H9 (cell line): Measurements from ENCODE around the gene PPP2R3B. TPM values are rescaled to one million over a fixed set of nuclear protein-coding genes. Genes with fewer than 3 reads are reported as not detected.
A peak's percentile ranks its signal among the peaks of the same experiment; 100 is the strongest.

ENCODE experiments used
- DNase-seq: peaks from one replicate; pipeline ENCODE4 v3.0.0-alpha.2; 2017
- H2AFZ ChIP-seq: one replicate; pipeline ENCODE4 v1.6.1; 2013; ENCODE audit warnings: mild to moderate bottlenecking, low read length, control low read depth, moderate library complexity
- H2AK5ac ChIP-seq: 2 replicates; pipeline ENCODE4 v1.6.1; 2013; ENCODE audit warnings: low read length, control low read depth, mixed read lengths; ENCODE audit not compliant: insufficient read length
- H2BK120ac ChIP-seq: one replicate; pipeline ENCODE4 v1.6.1; 2013; ENCODE audit warnings: low read depth, mild to moderate bottlenecking, low read length, control low read depth, inconsistent platforms; ENCODE audit not compliant: poor library complexity, severe bottlenecking
- H2BK12ac ChIP-seq: 2 replicates; pipeline ENCODE4 v1.6.1; 2013; ENCODE audit warnings: low read length, control low read depth, mixed read lengths, low read depth; ENCODE audit not compliant: insufficient read length
- H2BK15ac ChIP-seq: 2 replicates; pipeline ENCODE4 v1.6.1; 2013; ENCODE audit warnings: low read depth, low read length, control low read depth
- H2BK20ac ChIP-seq: one replicate; pipeline ENCODE4 v1.6.1; 2013; ENCODE audit warnings: low read depth, mild to moderate bottlenecking, low read length, control low read depth, inconsistent platforms; ENCODE audit not compliant: poor library complexity, severe bottlenecking
- H2BK5ac ChIP-seq: 2 replicates; pipeline ENCODE4 v1.6.1; 2013; ENCODE audit warnings: low read length, control low read depth, mixed read lengths; ENCODE audit not compliant: insufficient read length
- H3K14ac ChIP-seq: 2 replicates; pipeline ENCODE4 v1.6.1; 2013; ENCODE audit warnings: low read length, control low read depth; ENCODE audit not compliant: insufficient read depth
- H3K18ac ChIP-seq: 2 replicates; pipeline ENCODE4 v1.6.1; 2013; ENCODE audit warnings: low read depth, mild to moderate bottlenecking, mixed read lengths, low read length, control low read depth; ENCODE audit not compliant: insufficient read length
- H3K23ac ChIP-seq: 2 replicates; pipeline ENCODE4 v1.6.1; 2013; ENCODE audit warnings: low read length, control low read depth, mixed read lengths, low read depth; ENCODE audit not compliant: insufficient read length
- H3K23me2 ChIP-seq: 2 replicates; pipeline ENCODE4 v1.6.1; 2013; ENCODE audit warnings: low read depth, mild to moderate bottlenecking, mixed read lengths, low read length, control low read depth; ENCODE audit not compliant: insufficient read length, poor library complexity, severe bottlenecking
- H3K27ac ChIP-seq: 2 replicates; pipeline ENCODE4 v1.5.1; 2013; ENCODE audit warnings: low read length, control low read depth, mixed read lengths, low read depth; ENCODE audit not compliant: insufficient read length
- H3K27me3 ChIP-seq: 2 replicates; pipeline ENCODE4 v1.6.1; 2013; ENCODE audit warnings: low read length, control low read depth, inconsistent platforms; ENCODE audit not compliant: insufficient read depth
- H3K4ac ChIP-seq: 2 replicates; pipeline ENCODE4 v1.6.1; 2013; ENCODE audit warnings: low read depth, mild to moderate bottlenecking, control low read depth, inconsistent platforms, low read length, moderate library complexity
- H3K4me1 ChIP-seq: 2 replicates; pipeline ENCODE4 v1.6.1; 2013; ENCODE audit warnings: low read length, control low read depth, inconsistent platforms; ENCODE audit not compliant: insufficient read depth
- H3K4me2 ChIP-seq: 2 replicates; pipeline ENCODE4 v1.6.1; 2013; ENCODE audit warnings: low read length, control low read depth, mixed read lengths; ENCODE audit not compliant: insufficient read length, insufficient read depth
- H3K56ac ChIP-seq: 2 replicates; pipeline ENCODE4 v1.6.1; 2013; ENCODE audit warnings: low read depth, mild to moderate bottlenecking, mixed read lengths, low read length, control low read depth; ENCODE audit not compliant: insufficient read length
- H3K79me1 ChIP-seq: 2 replicates; pipeline ENCODE4 v1.6.1; 2013; ENCODE audit warnings: low read depth, mild to moderate bottlenecking, moderate library complexity, low read length, control low read depth, inconsistent platforms; ENCODE audit not compliant: insufficient read depth, poor library complexity, severe bottlenecking
- H3K79me2 ChIP-seq: 2 replicates; pipeline ENCODE4 v1.6.1; 2013; ENCODE audit warnings: low read length, control low read depth, inconsistent platforms; ENCODE audit not compliant: insufficient read depth
- H3K9ac ChIP-seq: 2 replicates; pipeline ENCODE4 v1.6.1; 2013; ENCODE audit warnings: low read length, control low read depth, mixed read lengths; ENCODE audit not compliant: insufficient read length; ENCODE audit errors: extremely low read depth
- H3K9me3 ChIP-seq: one replicate; pipeline ENCODE4 v1.6.1; 2013; ENCODE audit warnings: low read depth, low read length, inconsistent platforms; ENCODE audit not compliant: control insufficient read depth
- H3T11ph ChIP-seq: one replicate; pipeline ENCODE4 v1.6.1; 2013; ENCODE audit warnings: mild to moderate bottlenecking, low read length, control low read depth, inconsistent platforms
- H4K20me1 ChIP-seq: one replicate; pipeline ENCODE4 v1.6.1; 2013; ENCODE audit not compliant: control insufficient read depth, insufficient read length, insufficient read depth
- H4K5ac ChIP-seq: 2 replicates; pipeline ENCODE4 v1.6.1; 2013; ENCODE audit warnings: low read depth, mild to moderate bottlenecking, mixed read lengths, low read length, control low read depth; ENCODE audit not compliant: insufficient read length
- H4K8ac ChIP-seq: replicated peaks from 2 replicates; pipeline ENCODE4 v1.6.1; 2013; ENCODE audit warnings: low read length, control low read depth, mixed read lengths, low read depth; ENCODE audit not compliant: insufficient read length
- H4K91ac ChIP-seq: 2 replicates; pipeline ENCODE4 v1.6.1; 2013; ENCODE audit warnings: low read depth, mild to moderate bottlenecking, moderate library complexity, mixed read lengths, low read length, control low read depth; ENCODE audit not compliant: insufficient read length
- H3K27ac Mint-ChIP-seq, 3 experiments: 2 replicates in 2 of 3; 3 replicates in 1 of 3; pipeline ENCODE4 v1.8.0; 2020 to 2021; ENCODE audit warnings: mixed read lengths in 3 of 3, mild to moderate bottlenecking in 1 of 3, moderate library complexity in 1 of 3
- H3K27me3 Mint-ChIP-seq: 2 replicates; pipeline ENCODE4 v1.8.0; 2021; ENCODE audit warnings: low read depth, mild to moderate bottlenecking, moderate library complexity, mixed read lengths
- H3K36me3 Mint-ChIP-seq, 3 experiments: 2 replicates in 2 of 3; 3 replicates in 1 of 3; pipeline ENCODE4 v1.8.0; 2020 to 2021; ENCODE audit warnings: low read depth in 3 of 3, mixed read lengths in 3 of 3; ENCODE audit not compliant: insufficient read depth in 1 of 3
- H3K4me1 Mint-ChIP-seq, 2 experiments: 2 replicates each; pipeline ENCODE4 v1.8.0; 2020; ENCODE audit warnings: mixed read lengths in 2 of 2
- H3K4me3 Mint-ChIP-seq, 2 experiments: 2 replicates in 1 of 2; 3 replicates in 1 of 2; pipeline ENCODE4 v1.8.0; 2020 to 2021; ENCODE audit warnings: mild to moderate bottlenecking in 2 of 2, mixed read lengths in 2 of 2, moderate library complexity in 1 of 2
- H3K9me3 Mint-ChIP-seq, 2 experiments: 2 replicates in 1 of 2; 3 replicates in 1 of 2; pipeline ENCODE4 v1.8.0; 2020; ENCODE audit warnings: mild to moderate bottlenecking in 2 of 2, mixed read lengths in 2 of 2, moderate library complexity in 1 of 2
- CTCF ChIP-seq: fragments of 200-600 bp; sonication (generic); conservative IDR thresholded peaks from 3 replicates; pipeline ENCODE4 v1.8.0; 2021; ENCODE audit warnings: antibody characterized with exemption, mild to moderate bottlenecking
- WGBS: extraction: QIAGEN DNeasy Blood & Tissue Kit; methylation state at CpG from one replicate; pipeline ENCODE4 v1.1.7; 2013; ENCODE audit warnings: missing lambda C conversion rate, low lambda C conversion rate, mixed read lengths; ENCODE audit not compliant: insufficient read length; ENCODE audit errors: extremely low coverage; 5-methylcytosine and 5-hydroxymethylcytosine counted together
- total RNA-seq: library from RNA; stranded (reverse); gene quantifications from 2 replicates; pipeline ENCODE4 v1.2.1, GENCODE V29; 2021

The PPP2R3B gene
- total RNA-seq, 1 experiment from 2014 or later, result 72.1 TPM

GRCh38 chrX:372856-373640, 13.7 kb downstream of the PPP2R3B start:
- Histone ChIP-seq H3T11ph (no peak overlapping the region), H3K27ac (no peak overlapping the region), H3K56ac (no peak overlapping the region), H3K23me2 (peaks cover 14% of the 10 kb centered on the region), H3K23ac (no peak overlapping the region), H3K79me2 (peaks cover 7% of the 10 kb centered on the region; the same call in 1 of the 2 replicates), H3K18ac (no peak overlapping the region), H2BK20ac (no peak overlapping the region), H2AK5ac (no peak overlapping the region), H2BK15ac (no peak overlapping the region), H3K27me3 (peaks cover 8% of the 10 kb centered on the region; the same call in 1 of the 2 replicates), H3K4me2 (peak overlapping the region; percentile 37), H2BK120ac (no peak overlapping the region), H2BK5ac (no peak overlapping the region), H2AFZ (no peak overlapping the region), H3K4me1 (peaks cover 3% of the 10 kb centered on the region; the same call in 1 of the 2 replicates), H3K9me3 (no peaks in the 10 kb centered on the region), H2BK12ac (no peak overlapping the region), H4K91ac (no peak overlapping the region), H4K20me1 (no peaks in the 10 kb centered on the region), H3K79me1 (no peaks in the 10 kb centered on the region), H4K5ac (no peak overlapping the region), H3K14ac (no peak overlapping the region; the same call in 1 of the 2 replicates), H3K9ac (peak overlapping the region; percentile 59), H4K8ac (no peak overlapping the region), H3K4ac (no peak overlapping the region)
- H3K4me3 Mint-ChIP-seq, result peak overlapping the region; percentile 66 to 80
- H3K9me3 Mint-ChIP-seq, result no peaks in the 10 kb centered on the region
- no CpG with 5 or more reads among the region's 63 CpGs for WGBS
- peaks cover 29 to 37% of the 10 kb centered on the region in 2 experiments for H3K4me1 Mint-ChIP-seq
- DNase-seq, result no peak
- peaks cover 43% of the 10 kb centered on the region for H3K27me3 Mint-ChIP-seq
- no peak overlapping the region for H3K27ac Mint-ChIP-seq
- peaks cover 0 to 8% (median 0%) of the 10 kb centered on the region in 3 experiments; a peak in 2 of 7 replicates for H3K36me3 Mint-ChIP-seq
- TF ChIP-seq CTCF, result no peak
